Pons (tissue), 1 donor: ENCODE data around the gene CORO2B.

Experiments used
- DNase-seq: peaks from one replicate; pipeline ENCODE4 v3.0.0-alpha.2; 2016; ENCODE audit warnings: low spot score

The CORO2B gene

GRCh38 chr15:68774521-68775235 lies 195.9 kb downstream of the CORO2B start:
- DNase-seq, result no peak

- DNase-seq, result no peak
Observed at GRCh38 chr15:68775236-68775577, 196.4 kb downstream of the CORO2B start.

- DNase-seq, result peak; percentile 89
Observed at GRCh38 chr15:68775671-68776476, 197.1 kb downstream of the CORO2B start.

- DNase-seq, result no peak
Observed at GRCh38 chr15:68776477-68777270, 197.9 kb downstream of the CORO2B start.
